ENCODE results near the gene CSNK2B. TPM values are rescaled to one million over a fixed set of nuclear protein-coding genes. Genes with fewer than 3 reads are reported as not detected.

CSNK2B gene
- total RNA-seq, 1 experiment from 2014 or later, result 221 TPM

DNA sequence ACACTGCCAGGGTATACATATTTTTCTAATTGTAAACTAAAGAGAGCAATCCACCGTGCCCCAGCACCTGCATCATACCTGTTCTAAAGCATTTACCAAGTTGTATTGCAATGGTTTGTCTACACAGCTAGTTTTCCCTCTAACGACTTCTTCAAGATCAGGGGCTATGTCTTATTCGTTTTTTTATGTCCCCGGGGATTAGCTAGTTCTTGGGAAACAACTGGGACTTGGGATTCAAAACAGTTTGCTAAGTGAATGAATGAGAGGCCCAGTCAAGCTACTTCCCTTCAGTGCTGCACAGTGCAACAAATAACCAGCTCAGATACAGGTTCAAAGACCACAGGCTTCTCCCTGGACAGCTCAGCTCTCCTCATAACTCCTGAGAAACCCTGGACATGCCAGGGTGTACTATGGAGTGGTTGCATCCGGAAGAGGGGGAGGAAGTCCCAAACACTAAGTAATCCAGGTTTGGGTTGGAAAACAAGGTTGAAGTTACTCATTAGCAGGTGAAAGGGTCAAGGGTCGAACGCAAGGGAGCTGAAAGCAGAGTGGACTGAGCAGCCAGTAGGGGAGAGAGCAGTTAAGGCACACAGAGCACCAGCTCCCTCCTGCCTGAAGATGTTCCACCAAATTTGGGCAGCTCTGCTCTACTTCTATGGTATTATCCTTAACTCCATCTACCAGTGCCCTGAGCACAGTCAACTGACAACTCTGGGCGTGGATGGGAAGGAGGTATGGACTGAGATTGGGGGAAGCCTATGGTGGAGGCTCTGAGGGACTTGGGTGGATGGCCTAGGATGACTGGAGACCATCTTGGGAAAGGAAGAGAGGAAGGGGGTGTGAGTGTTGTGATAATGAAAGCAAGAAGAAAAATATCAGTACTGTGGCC is 10.3 kb upstream of the CSNK2B start, which contains the start of gene APOM:
Gene APOM (plus strand): TSS at position 546 of the 889 bp plus-strand sequence. CDS start 73 bp downstream, at position 619.
- TF ChIP-seq, protein P1, sequence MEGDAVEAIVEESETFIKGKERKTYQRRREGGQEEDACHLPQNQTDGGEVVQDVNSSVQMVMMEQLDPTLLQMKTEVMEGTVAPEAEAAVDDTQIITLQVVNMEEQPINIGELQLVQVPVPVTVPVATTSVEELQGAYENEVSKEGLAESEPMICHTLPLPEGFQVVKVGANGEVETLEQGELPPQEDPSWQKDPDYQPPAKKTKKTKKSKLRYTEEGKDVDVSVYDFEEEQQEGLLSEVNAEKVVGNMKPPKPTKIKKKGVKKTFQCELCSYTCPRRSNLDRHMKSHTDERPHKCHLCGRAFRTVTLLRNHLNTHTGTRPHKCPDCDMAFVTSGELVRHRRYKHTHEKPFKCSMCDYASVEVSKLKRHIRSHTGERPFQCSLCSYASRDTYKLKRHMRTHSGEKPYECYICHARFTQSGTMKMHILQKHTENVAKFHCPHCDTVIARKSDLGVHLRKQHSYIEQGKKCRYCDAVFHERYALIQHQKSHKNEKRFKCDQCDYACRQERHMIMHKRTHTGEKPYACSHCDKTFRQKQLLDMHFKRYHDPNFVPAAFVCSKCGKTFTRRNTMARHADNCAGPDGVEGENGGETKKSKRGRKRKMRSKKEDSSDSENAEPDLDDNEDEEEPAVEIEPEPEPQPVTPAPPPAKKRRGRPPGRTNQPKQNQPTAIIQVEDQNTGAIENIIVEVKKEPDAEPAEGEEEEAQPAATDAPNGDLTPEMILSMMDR (IDR thresholded peaks at IDR 0.05; ENCODE audit: insufficient read depth in 1 of 2, low read depth in 1 of 2, low read length in 1 of 2, severe bottlenecking in 1 of 2, unreplicated experiment in 1 of 2), result peak in 1 of 2 experiments; percentile 19
- Mint-ChIP-seq H3K9me3 (ENCODE audit: unreplicated experiment) (no peaks in the 10 kb centered on the region), H3K36me3 (ENCODE audit: insufficient read depth, unreplicated experiment) (peaks cover 66% of the 10 kb centered on the region), H3K27me3 (ENCODE audit: insufficient read depth, unreplicated experiment) (no peaks in the 10 kb centered on the region), H3K4me1 (ENCODE audit: low read depth, unreplicated experiment) (peaks cover 41% of the 10 kb centered on the region), H3K4me3 (ENCODE audit: unreplicated experiment) (peak within 1 kb of the TSS; percentile 60), H3K27ac (ENCODE audit: unreplicated experiment) (peak within 1 kb of the TSS; percentile 74)
- peak; percentile 80 to 87 for DNase-seq
- peak within 1 kb of the TSS; percentile 20 for H3K4me3 ChIP-seq (ENCODE audit: low read depth, low read length)
- no peaks in the 10 kb centered on the region for H3K9me3 ChIP-seq
- H3K4me1 ChIP-seq, result peaks cover 46% of the 10 kb centered on the region
- BruUV-seq (replicated peaks), result no TSS peak
- ChIA-PET CTCF (interaction anchor here (0.6 to 1.1 kb wide), 5 partner anchors 9 to 1393 kb away, joined by 3 to 4 read pairs (median 3); partner anchors contain the start of genes ATP6V1G2 and GPANK1), POLR2A (interaction anchor here (0.5 to 1.7 kb wide), 13 partner anchors 9 to 207 kb away, joined by 3 to 25 read pairs (median 4); partner anchors contain the start of genes CSNK2B, DDX39B, GPANK1 and HSPA1A)
- H3K36me3 ChIP-seq (ENCODE audit: control insufficient read depth, insufficient read depth, low read length), result peaks cover 7% of the 10 kb centered on the region
- intact Hi-C loops (cut with micrococcal nuclease; ENCODE audit: unreplicated experiment), result loop anchor here (2.0 kb wide), 1 partner anchor 109 kb away; the partner anchor contains the start of genes ATP6V1G2 and NFKBIL1
- no peaks in the 10 kb centered on the region for H3K27me3 ChIP-seq (replicated peaks; ENCODE audit: control insufficient read depth, insufficient read depth, low read length)

DNA sequence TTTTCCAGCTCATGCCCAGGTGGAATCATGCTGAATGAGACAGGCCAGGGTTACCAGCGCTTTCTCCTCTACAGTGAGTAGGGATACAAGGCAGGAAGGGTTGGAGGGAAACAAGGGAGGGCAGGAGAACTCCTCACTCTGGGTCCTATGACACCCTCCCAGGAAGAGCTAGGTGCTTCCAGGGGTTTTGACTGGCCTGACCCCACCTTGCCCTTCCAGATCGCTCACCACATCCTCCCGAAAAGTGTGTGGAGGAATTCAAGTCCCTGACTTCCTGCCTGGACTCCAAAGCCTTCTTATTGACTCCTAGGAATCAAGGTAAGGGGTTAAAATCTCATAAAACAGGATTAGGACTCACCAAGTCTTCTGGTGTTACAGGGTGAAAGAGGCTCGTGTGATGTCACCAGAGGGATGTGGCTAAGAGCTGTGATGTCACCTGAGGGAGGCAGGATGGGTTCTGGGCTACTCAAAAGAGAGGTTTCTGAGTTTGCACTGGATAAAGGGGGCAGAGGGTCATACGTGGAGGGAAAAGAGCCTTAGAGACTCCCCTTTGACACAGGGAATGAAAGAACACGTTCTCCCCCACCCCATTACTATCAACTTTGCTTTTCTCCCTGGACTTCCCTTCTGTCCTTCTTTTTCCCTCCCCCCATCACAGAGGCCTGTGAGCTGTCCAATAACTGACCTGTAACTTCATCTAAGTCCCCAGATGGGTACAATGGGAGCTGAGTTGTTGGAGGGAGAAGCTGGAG is 8.3 kb upstream of the CSNK2B start:
- Histone ChIP-seq H3K4me1 (peaks cover 40% of the 10 kb centered on the region), H3K9me3 (no peaks in the 10 kb centered on the region), H3K4me3 (ENCODE audit: low read depth, low read length) (no peak overlapping the region), H3K36me3 (ENCODE audit: control insufficient read depth, insufficient read depth, low read length) (peaks cover 9% of the 10 kb centered on the region), H3K27me3 (replicated peaks; ENCODE audit: control insufficient read depth, insufficient read depth, low read length) (no peaks in the 10 kb centered on the region)
- Mint-ChIP-seq H3K27ac (ENCODE audit: unreplicated experiment) (peak overlapping the region; percentile 88), H3K4me1 (ENCODE audit: low read depth, unreplicated experiment) (peaks cover 41% of the 10 kb centered on the region), H3K36me3 (ENCODE audit: insufficient read depth, unreplicated experiment) (peaks cover 66% of the 10 kb centered on the region), H3K27me3 (ENCODE audit: insufficient read depth, unreplicated experiment) (no peaks in the 10 kb centered on the region), H3K4me3 (ENCODE audit: unreplicated experiment) (peak overlapping the region; percentile 57), H3K9me3 (ENCODE audit: unreplicated experiment) (no peaks in the 10 kb centered on the region)
- TF ChIP-seq, protein P1 (IDR thresholded peaks at IDR 0.05; ENCODE audit: insufficient read depth in 1 of 2, low read depth in 1 of 2, low read length in 1 of 2, severe bottlenecking in 1 of 2, unreplicated experiment in 1 of 2), result no peak
- intact Hi-C loops (cut with micrococcal nuclease; ENCODE audit: unreplicated experiment), result no loop called here
- ChIA-PET CTCF (no interaction called here), POLR2A (interaction anchor here (0.6 kb wide), 1 partner anchor 381 kb away, joined by 7 read pairs; no protein-coding TSS in a partner anchor)
- BruUV-seq (replicated peaks), result no TSS peak
- DNase-seq, result no peak

DNA sequence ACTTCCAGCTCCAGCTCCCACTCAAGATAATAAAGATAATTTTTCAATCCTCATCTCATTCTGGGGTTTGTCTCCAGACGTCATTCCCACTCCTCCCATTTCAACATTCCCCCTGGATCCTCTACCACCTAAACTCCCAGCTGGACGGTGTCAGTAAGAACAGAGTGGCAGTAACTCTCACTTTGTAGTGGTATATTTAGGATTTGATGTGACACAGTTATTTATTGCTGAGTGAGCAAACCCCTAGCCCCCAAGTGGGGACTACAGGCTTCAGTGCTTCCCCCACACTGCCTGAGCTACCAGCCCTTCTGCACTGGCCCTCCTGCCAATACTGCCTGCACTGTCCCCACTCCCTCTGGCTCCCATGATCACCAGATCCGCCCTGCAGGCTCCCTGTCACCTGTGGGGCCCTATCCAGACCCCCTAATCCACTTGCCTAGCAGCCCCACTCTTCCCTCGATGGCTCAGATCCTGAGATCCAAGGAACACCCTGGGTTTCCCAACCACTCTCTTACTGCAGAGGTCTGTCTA is 7.7 kb upstream of the CSNK2B start:
- intact Hi-C loops (cut with micrococcal nuclease; ENCODE audit: unreplicated experiment), result no loop called here
- H3K4me1 Mint-ChIP-seq (ENCODE audit: low read depth, unreplicated experiment), result peaks cover 41% of the 10 kb centered on the region
- peaks cover 40% of the 10 kb centered on the region for H3K4me1 ChIP-seq

More for the DNA sequence above, 7.7 kb upstream of the CSNK2B start:
- H3K27me3 ChIP-seq (replicated peaks; ENCODE audit: control insufficient read depth, insufficient read depth, low read length), result no peaks in the 10 kb centered on the region
- POLR2A ChIA-PET, result interaction anchor here (0.6 kb wide), 1 partner anchor 380 kb away, joined by 7 read pairs; no protein-coding TSS in a partner anchor
- H3K27ac Mint-ChIP-seq (ENCODE audit: unreplicated experiment), result peak overlapping the region; percentile 88
- no peak overlapping the region for H3K4me3 ChIP-seq (ENCODE audit: low read depth, low read length)
- DNase-seq, result no peak
- CTCF ChIA-PET, result no interaction called here
- H3K9me3 Mint-ChIP-seq (ENCODE audit: unreplicated experiment), result no peaks in the 10 kb centered on the region
- BruUV-seq (replicated peaks), result no TSS peak
- TF ChIP-seq, protein P1 (IDR thresholded peaks at IDR 0.05; ENCODE audit: insufficient read depth in 1 of 2, low read depth in 1 of 2, low read length in 1 of 2, severe bottlenecking in 1 of 2, unreplicated experiment in 1 of 2), result no peak
- H3K36me3 Mint-ChIP-seq (ENCODE audit: insufficient read depth, unreplicated experiment), result peaks cover 66% of the 10 kb centered on the region
- H3K4me3 Mint-ChIP-seq (ENCODE audit: unreplicated experiment), result peak overlapping the region; percentile 57
- H3K36me3 ChIP-seq (ENCODE audit: control insufficient read depth, insufficient read depth, low read length), result peaks cover 9% of the 10 kb centered on the region
- no peaks in the 10 kb centered on the region for H3K9me3 ChIP-seq
- H3K27me3 Mint-ChIP-seq (ENCODE audit: insufficient read depth, unreplicated experiment), result no peaks in the 10 kb centered on the region

All from Caco-2 (cell line).